CD4-positive, alpha-beta T cell treated with Interleukin-1 beta for 1 hour (primary cell): ENCODE results near the gene OTUD4.
"Not testable (repeated sequence)": the region's sequence is repeated elsewhere in the genome, so short reads cannot be mapped to it uniquely, and the experiment has no call there.

ENCODE experiments used
- DNase-seq, 2 donors: peaks; one replicate each; pipeline ENCODE4 v3.0.0-alpha.2; 2020 to 2022

The OTUD4 gene

GRCh38 chr4:145179281-145179860 is 1.0 kb downstream of the OTUD4 start:
- DNase-seq, result peak; percentile 84 to 86

GRCh38 chr4:145178740-145179280 is 1.6 kb downstream of the OTUD4 start:
- DNase-seq, result peak; percentile 21 to 39

GRCh38 chr4:145177906-145178538 is 2.4 kb downstream of the OTUD4 start:
- DNase-seq, result peak; percentile 16 to 25

GRCh38 chr4:145177511-145177905 is 2.9 kb downstream of the OTUD4 start:
- DNase-seq, result peak in 1 of 2 donors; percentile 24

- DNase-seq, result peak in 1 of 2 donors; percentile 48
These were observed 3.6 kb downstream of the OTUD4 start for GRCh38 chr4:145176641-145177432.

GRCh38 chr4:145171911-145172310 is 8.5 kb downstream of the OTUD4 start:
- DNase-seq, result no peak

- DNase-seq, result no peak
These were observed 10.2 kb downstream of the OTUD4 start for GRCh38 chr4:145170223-145170622.

- no peak for DNase-seq
These were observed 11.7 kb downstream of the OTUD4 start for GRCh38 chr4:145168581-145169187.

- no peak for DNase-seq
These were observed 12.5 kb downstream of the OTUD4 start for GRCh38 chr4:145167887-145168286.

- no peak for DNase-seq
These were observed 18.8 kb downstream of the OTUD4 start for GRCh38 chr4:145161549-145161948.

- DNase-seq, result no peak
These were observed 23.4 kb downstream of the OTUD4 start for GRCh38 chr4:145156986-145157385.

- DNase-seq, result no peak
These were observed 25.0 kb downstream of the OTUD4 start for GRCh38 chr4:145155268-145155870.

- peak; percentile 18 to 31 for DNase-seq
These were observed 25.8 kb downstream of the OTUD4 start for GRCh38 chr4:145154573-145154972.

- DNase-seq, result no peak
These were observed 26.5 kb downstream of the OTUD4 start for GRCh38 chr4:145153904-145154298.

- no peak for DNase-seq
These were observed 27.0 kb downstream of the OTUD4 start for GRCh38 chr4:145153181-145153903.

- DNase-seq, result no peak
These were observed 31.4 kb downstream of the OTUD4 start for GRCh38 chr4:145148980-145149379.

- DNase-seq, result not testable (repeated sequence)
These were observed 44.2 kb downstream of the OTUD4 start for GRCh38 chr4:145136219-145136618.

GRCh38 chr4:145132511-145133098 is 47.8 kb downstream of the OTUD4 start:
- no peak for DNase-seq

GRCh38 chr4:145131848-145132247 is 48.5 kb downstream of the OTUD4 start:
- no peak for DNase-seq

- DNase-seq, result no peak
These were observed 49.5 kb downstream of the OTUD4 start for GRCh38 chr4:145130788-145131399.

GRCh38 chr4:145130130-145130529 is 50.3 kb downstream of the OTUD4 start:
- DNase-seq, result no peak
